ENCODE results near the gene UPK3BL2.
"Not testable (repeated sequence)": the region's sequence is repeated elsewhere in the genome, so short reads cannot be mapped to it uniquely, and the experiment has no call there.

The UPK3BL2 gene

DNA sequence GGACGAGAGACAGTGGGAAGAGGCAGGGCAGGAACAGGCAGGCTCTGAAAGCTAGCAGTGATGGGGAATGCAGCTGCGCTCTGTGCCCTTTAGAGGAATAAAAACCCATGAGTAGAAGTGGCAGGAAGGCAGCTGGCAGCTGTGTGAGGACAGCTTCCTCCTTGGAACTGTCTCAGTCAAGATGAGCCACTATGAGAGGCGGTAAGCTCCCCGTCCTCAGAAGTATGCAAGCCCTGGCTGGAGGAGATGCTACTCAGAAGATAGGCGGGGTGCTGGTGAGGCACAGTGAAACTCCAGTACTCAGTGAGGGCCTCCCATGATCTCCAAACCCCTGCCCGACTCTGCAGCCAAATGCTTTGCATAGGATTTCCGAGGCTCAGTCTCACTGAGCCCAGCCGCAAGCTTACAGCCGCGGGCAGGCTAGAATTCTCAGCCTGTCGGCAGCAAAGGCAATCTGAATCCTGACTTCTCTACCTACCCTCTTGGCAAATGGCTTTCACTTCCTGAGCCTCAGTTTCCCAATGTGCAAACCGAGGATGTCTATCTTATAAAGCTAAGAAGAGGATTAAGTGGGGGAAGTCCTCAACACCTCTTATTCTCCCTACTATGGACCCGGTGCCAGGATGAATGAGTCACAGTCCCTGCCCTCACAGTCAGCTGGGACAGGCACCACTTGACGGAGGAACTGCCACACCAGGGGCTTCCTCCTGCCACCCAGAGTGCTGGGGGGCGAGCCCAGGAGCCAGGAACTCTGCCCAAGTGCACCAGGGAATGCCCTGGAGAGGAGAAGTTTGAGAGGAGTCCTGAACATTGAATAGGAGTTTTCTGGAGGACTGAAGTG lies 28.4 kb downstream of the UPK3BL2 start:
- H2AFZ ChIP-seq (ENCODE audit: low read length): not testable (repeated sequence)

DNA sequence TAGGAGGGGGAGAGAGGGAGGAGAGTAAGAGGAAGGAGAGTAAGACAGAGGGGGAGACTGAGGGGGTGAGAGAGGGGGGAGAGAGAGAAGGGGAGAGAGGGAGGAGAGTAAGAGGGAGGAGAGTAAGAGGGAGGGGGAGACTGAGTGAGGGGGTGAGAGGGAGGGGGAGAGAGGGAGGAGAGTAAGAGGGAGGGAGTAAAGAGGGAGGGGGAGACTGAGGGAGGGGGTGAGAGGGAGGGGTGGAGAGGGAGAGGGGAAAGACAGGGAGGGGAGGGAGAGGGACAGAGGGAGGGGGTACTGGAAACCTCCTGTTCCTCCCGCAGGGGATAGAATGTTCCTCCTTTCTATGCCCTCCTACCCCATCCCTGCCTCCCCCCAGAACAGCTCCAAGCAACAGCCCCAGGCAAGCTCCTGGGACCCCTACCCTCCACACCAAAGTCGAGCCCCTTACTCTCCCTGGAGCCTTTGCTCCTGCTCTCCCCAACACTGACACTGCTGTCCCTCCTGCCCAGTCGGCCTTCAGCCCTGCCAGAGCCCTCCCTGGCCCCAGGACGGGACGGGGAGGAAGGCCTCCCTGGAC lies 30.8 kb downstream of the UPK3BL2 start:
- H3K4me1 ChIP-seq (ENCODE audit: insufficient read depth, low read length, poor library complexity, severe bottlenecking); H4K20me1 ChIP-seq (ENCODE audit: insufficient read depth, low read length, poor library complexity, severe bottlenecking); H3K9me2 ChIP-seq (replicated peaks; ENCODE audit: low read depth, low read length); H3K27me3 ChIP-seq (ENCODE audit: insufficient read depth, low read length, poor library complexity, severe bottlenecking); H3F3A ChIP-seq (ENCODE audit: low read depth); H3K9me3 ChIP-seq (ENCODE audit: insufficient read depth, low read depth, low read length); H3K79me2 ChIP-seq (ENCODE audit: insufficient read depth, low read length); H3K36me3 ChIP-seq (ENCODE audit: insufficient read depth, low read length): not testable (repeated sequence)
- H3K9ac ChIP-seq (ENCODE audit: low read depth, low read length, poor library complexity, severe bottlenecking): peak overlapping the region; percentile 58
- H2AFZ ChIP-seq (ENCODE audit: low read length): 0 out of 2 replicates have a peak overlapping the region, but pooled peaks have one; percentile 55
- peak overlapping the region; percentile 68 for H3K4me2 ChIP-seq (ENCODE audit: low read depth, low read length, poor library complexity, severe bottlenecking)
- H3K4me3 ChIP-seq (ENCODE audit: low read length, poor library complexity, severe bottlenecking): peak overlapping the region; percentile 68

More for the DNA sequence above, 28.4 kb downstream of the UPK3BL2 start:
- not testable (repeated sequence) for H3F3A ChIP-seq (ENCODE audit: low read depth); H3K36me3 ChIP-seq (ENCODE audit: insufficient read depth, low read length); H3K4me2 ChIP-seq (ENCODE audit: low read depth, low read length, poor library complexity, severe bottlenecking); H3K4me1 ChIP-seq (ENCODE audit: insufficient read depth, low read length, poor library complexity, severe bottlenecking); H3K27me3 ChIP-seq (ENCODE audit: insufficient read depth, low read length, poor library complexity, severe bottlenecking); H3K79me2 ChIP-seq (ENCODE audit: insufficient read depth, low read length); H3K4me3 ChIP-seq (ENCODE audit: low read length, poor library complexity, severe bottlenecking); H3K9me2 ChIP-seq (replicated peaks; ENCODE audit: low read depth, low read length); H3K9me3 ChIP-seq (ENCODE audit: insufficient read depth, low read depth, low read length); H4K20me1 ChIP-seq (ENCODE audit: insufficient read depth, low read length, poor library complexity, severe bottlenecking); H3K9ac ChIP-seq (ENCODE audit: low read depth, low read length, poor library complexity, severe bottlenecking)

DNA sequence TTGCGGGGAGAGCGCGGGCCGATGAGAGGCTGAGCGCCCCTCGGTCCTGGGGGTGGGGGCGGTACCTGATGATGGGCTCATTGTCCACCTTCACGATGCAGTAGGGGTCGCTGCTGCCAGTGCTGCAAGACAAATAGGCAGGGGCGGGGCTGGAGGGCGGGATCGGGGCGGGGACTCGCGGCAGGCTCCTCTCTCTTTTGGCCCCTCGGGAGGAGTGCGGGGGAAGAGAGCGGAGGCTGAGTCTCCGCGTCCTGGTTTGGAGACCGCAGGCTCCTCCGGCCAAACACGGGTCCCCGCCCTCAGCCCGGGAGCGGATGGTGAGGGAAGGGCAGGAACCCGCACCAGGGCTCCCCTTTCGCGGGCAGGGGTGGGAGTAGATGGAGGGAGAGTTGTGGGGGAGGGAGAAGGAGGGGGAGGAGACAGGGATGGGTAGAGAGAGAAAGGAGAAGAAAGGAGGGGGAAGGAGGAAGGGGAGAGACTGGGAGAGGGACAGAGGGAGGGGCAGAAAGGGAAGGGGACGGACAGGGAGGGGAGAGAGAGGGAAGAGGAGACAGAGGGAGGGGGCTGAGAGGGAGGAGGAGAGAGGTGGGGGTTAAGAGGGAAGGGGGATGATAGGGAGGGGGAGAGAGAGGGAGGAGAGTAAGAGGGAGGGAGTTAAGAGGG lies 31.5 kb downstream of the UPK3BL2 start:
- not testable (repeated sequence) for H3K36me3 ChIP-seq (ENCODE audit: insufficient read depth, low read length); H3K9ac ChIP-seq (ENCODE audit: low read depth, low read length, poor library complexity, severe bottlenecking); H3K4me1 ChIP-seq (ENCODE audit: insufficient read depth, low read length, poor library complexity, severe bottlenecking); H3F3A ChIP-seq (ENCODE audit: low read depth); H3K79me2 ChIP-seq (ENCODE audit: insufficient read depth, low read length); H3K9me2 ChIP-seq (replicated peaks; ENCODE audit: low read depth, low read length); H4K20me1 ChIP-seq (ENCODE audit: insufficient read depth, low read length, poor library complexity, severe bottlenecking); H3K27me3 ChIP-seq (ENCODE audit: insufficient read depth, low read length, poor library complexity, severe bottlenecking); H3K9me3 ChIP-seq (ENCODE audit: insufficient read depth, low read depth, low read length); H2AFZ ChIP-seq (ENCODE audit: low read length)
- peak overlapping the region; percentile 68 for H3K4me3 ChIP-seq (ENCODE audit: low read length, poor library complexity, severe bottlenecking)
- H3K4me2 ChIP-seq (ENCODE audit: low read depth, low read length, poor library complexity, severe bottlenecking): peak overlapping the region; percentile 68

- not testable (repeated sequence) for H3K9me2 ChIP-seq (replicated peaks; ENCODE audit: low read depth, low read length); H3K4me3 ChIP-seq (ENCODE audit: low read length, poor library complexity, severe bottlenecking); H3K4me1 ChIP-seq (ENCODE audit: insufficient read depth, low read length, poor library complexity, severe bottlenecking); H3F3A ChIP-seq (ENCODE audit: low read depth); H3K36me3 ChIP-seq (ENCODE audit: insufficient read depth, low read length); H2AFZ ChIP-seq (ENCODE audit: low read length); H3K4me2 ChIP-seq (ENCODE audit: low read depth, low read length, poor library complexity, severe bottlenecking); H3K9ac ChIP-seq (ENCODE audit: low read depth, low read length, poor library complexity, severe bottlenecking); H4K20me1 ChIP-seq (ENCODE audit: insufficient read depth, low read length, poor library complexity, severe bottlenecking); H3K27me3 ChIP-seq (ENCODE audit: insufficient read depth, low read length, poor library complexity, severe bottlenecking); H3K79me2 ChIP-seq (ENCODE audit: insufficient read depth, low read length); H3K9me3 ChIP-seq (ENCODE audit: insufficient read depth, low read depth, low read length)
Observed at GRCh38 chr7:102510575-102510974, 32.9 kb downstream of the UPK3BL2 start.

GRCh38 chr7:102507410-102508088 lies 35.9 kb downstream of the UPK3BL2 start:
- not testable (repeated sequence) for H2AFZ ChIP-seq (ENCODE audit: low read length); H3K4me2 ChIP-seq (ENCODE audit: low read depth, low read length, poor library complexity, severe bottlenecking); H3K79me2 ChIP-seq (ENCODE audit: insufficient read depth, low read length); H3K9me2 ChIP-seq (replicated peaks; ENCODE audit: low read depth, low read length); H3K4me1 ChIP-seq (ENCODE audit: insufficient read depth, low read length, poor library complexity, severe bottlenecking); H3K36me3 ChIP-seq (ENCODE audit: insufficient read depth, low read length); H3K27me3 ChIP-seq (ENCODE audit: insufficient read depth, low read length, poor library complexity, severe bottlenecking); H3F3A ChIP-seq (ENCODE audit: low read depth); H3K9ac ChIP-seq (ENCODE audit: low read depth, low read length, poor library complexity, severe bottlenecking); H3K9me3 ChIP-seq (ENCODE audit: insufficient read depth, low read depth, low read length); H3K4me3 ChIP-seq (ENCODE audit: low read length, poor library complexity, severe bottlenecking); H4K20me1 ChIP-seq (ENCODE audit: insufficient read depth, low read length, poor library complexity, severe bottlenecking)

DNA sequence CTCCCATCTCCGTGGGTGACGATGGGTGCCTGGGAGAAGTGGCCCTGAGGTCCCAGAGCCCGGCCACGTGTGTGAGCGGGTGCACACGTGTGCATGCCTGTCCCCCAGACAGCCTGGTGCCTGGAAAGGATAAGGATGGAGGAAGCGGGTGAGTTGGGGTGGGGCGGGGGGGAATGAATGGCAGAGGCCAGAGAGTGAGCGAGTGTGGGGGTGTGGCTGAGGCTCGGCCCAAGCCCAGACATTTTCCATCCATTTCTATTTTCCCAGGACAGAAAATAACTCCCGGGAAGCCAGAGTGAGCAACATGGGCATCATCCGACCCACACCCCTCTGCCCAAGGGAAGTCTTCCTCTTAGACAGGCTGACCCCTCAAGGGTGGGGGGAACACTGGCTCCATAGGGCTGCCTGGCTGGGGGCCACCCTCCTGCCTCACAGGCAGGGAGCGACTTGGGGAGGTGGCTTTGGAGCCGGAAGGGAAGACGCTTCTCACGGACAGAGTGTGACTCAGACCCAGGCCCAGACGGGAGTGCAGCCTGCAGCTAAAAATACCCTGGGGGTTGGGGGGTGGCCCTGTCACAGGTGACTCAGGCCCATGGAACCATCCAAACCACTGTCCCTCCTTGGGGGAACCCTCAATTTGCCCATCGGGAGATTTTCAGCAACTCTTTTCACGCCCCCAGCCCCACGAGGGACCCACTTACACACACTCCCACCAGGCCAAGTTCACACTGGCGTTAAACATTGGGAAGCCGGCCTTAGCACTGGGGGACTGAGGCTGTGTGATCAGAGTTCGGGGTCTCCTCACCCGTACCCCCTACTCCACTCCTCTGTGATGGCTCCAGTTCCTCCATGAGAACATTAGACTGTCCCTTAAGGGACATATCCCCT lies 38.0 kb downstream of the UPK3BL2 start:
- H4K20me1 ChIP-seq (ENCODE audit: insufficient read depth, low read length, poor library complexity, severe bottlenecking); H2AFZ ChIP-seq (ENCODE audit: low read length); H3K4me2 ChIP-seq (ENCODE audit: low read depth, low read length, poor library complexity, severe bottlenecking); H3K9me3 ChIP-seq (ENCODE audit: insufficient read depth, low read depth, low read length); H3K4me3 ChIP-seq (ENCODE audit: low read length, poor library complexity, severe bottlenecking); H3K27me3 ChIP-seq (ENCODE audit: insufficient read depth, low read length, poor library complexity, severe bottlenecking); H3K36me3 ChIP-seq (ENCODE audit: insufficient read depth, low read length); H3K9ac ChIP-seq (ENCODE audit: low read depth, low read length, poor library complexity, severe bottlenecking); H3K79me2 ChIP-seq (ENCODE audit: insufficient read depth, low read length); H3K9me2 ChIP-seq (replicated peaks; ENCODE audit: low read depth, low read length); H3K4me1 ChIP-seq (ENCODE audit: insufficient read depth, low read length, poor library complexity, severe bottlenecking); H3F3A ChIP-seq (ENCODE audit: low read depth): not testable (repeated sequence)

Measured in Loucy (cell line).